Skeletal muscle tissue (tissue), 4 donors: ENCODE results near the gene SERTAD1. TPM values are rescaled to one million over a fixed set of nuclear protein-coding genes. Genes with fewer than 3 reads are reported as not detected.

ENCODE experiments used
- H3K27ac ChIP-seq: one replicate; pipeline ENCODE4 v1.7.0; 2013; ENCODE audit warnings: mild to moderate bottlenecking, low read depth, low read length, inconsistent platforms
- H3K27me3 ChIP-seq, 3 donors: one replicate each; pipeline ENCODE4 v1.7.0; 2013; ENCODE audit warnings: low read length in 3 of 3; ENCODE audit not compliant: control insufficient read depth in 3 of 3, insufficient read depth in 3 of 3
- H3K36me3 ChIP-seq, 3 donors: one replicate each; pipeline ENCODE4 v1.7.0; 2013; ENCODE audit warnings: low read length in 3 of 3; ENCODE audit not compliant: control insufficient read depth in 3 of 3, insufficient read depth in 3 of 3
- H3K4me1 ChIP-seq, 3 donors: one replicate each; pipeline ENCODE4 v1.7.0; 2013; ENCODE audit warnings: low read length in 3 of 3, mild to moderate bottlenecking in 3 of 3; ENCODE audit not compliant: control insufficient read depth in 3 of 3, insufficient read depth in 3 of 3
- H3K4me3 ChIP-seq, 3 donors: one replicate each; pipeline ENCODE4 v1.7.0; 2013; ENCODE audit warnings: low read length in 3 of 3
- H3K9ac ChIP-seq, 3 donors: one replicate each; pipeline ENCODE4 v1.7.0; 2013; ENCODE audit warnings: low read length in 3 of 3, mild to moderate bottlenecking in 3 of 3, moderate library complexity in 2 of 3, low read depth in 1 of 3
- H3K9me3 ChIP-seq, 3 donors: one replicate each; pipeline ENCODE4 v1.7.0; 2013; ENCODE audit warnings: low read length in 3 of 3; ENCODE audit not compliant: control insufficient read depth in 3 of 3
- total RNA-seq: library from RNA; depleted of rRNA; stranded (reverse); fragments of >200 nt; gene quantifications from one replicate; pipeline ENCODE4 v1.2.3, GENCODE V29; 2014
- donor health status: Osteomylitis.

The SERTAD1 gene
- 19.8 TPM for total RNA-seq

- Histone ChIP-seq H3K4me1 (peaks cover 24 to 34% (median 30%) of the 10 kb centered on the region in 3 donors), H3K9me3 (no peaks in the 10 kb centered on the region), H3K4me3 (peak within 1 kb of the TSS; percentile 78 to 95 (median 91)), H3K27ac (peak within 1 kb of the TSS; percentile 99), H3K9ac (peak within 1 kb of the TSS; percentile 93 to 94 (median 94)), H3K27me3 (no peaks in the 10 kb centered on the region), H3K36me3 (peaks cover 11 to 13% (median 11%) of the 10 kb centered on the region in 3 donors)
These were observed at the start of gene SERTAD1 for GRCh38 chr19:40425450-40426287. TSS of gene SERTAD1 (minus strand) at chr19:40425992. CDS start at chr19:40423546, 2,446 bp downstream.

GRCh38 chr19:40474737-40475136 lies 48.9 kb upstream of the SERTAD1 start:
- no peaks in the 10 kb centered on the region for H3K27me3 ChIP-seq
- H3K9me3 ChIP-seq: no peaks in the 10 kb centered on the region
- H3K9ac ChIP-seq: no peak overlapping the region
- H3K4me3 ChIP-seq: no peak overlapping the region
- peaks cover 0 to 3% (median 0%) of the 10 kb centered on the region in 3 donors for H3K36me3 ChIP-seq
- H3K4me1 ChIP-seq: no peaks in the 10 kb centered on the region
- no peak overlapping the region for H3K27ac ChIP-seq

- H3K36me3 ChIP-seq: peaks cover 0 to 1% (median 0%) of the 10 kb centered on the region in 3 donors
- no peak overlapping the region for H3K4me3 ChIP-seq
- H3K4me1 ChIP-seq: peaks cover 0 to 3% (median 0%) of the 10 kb centered on the region in 3 donors
- H3K27ac ChIP-seq: no peak overlapping the region
- H3K27me3 ChIP-seq: no peaks in the 10 kb centered on the region
- H3K9ac ChIP-seq: no peak overlapping the region
- H3K9me3 ChIP-seq: no peaks in the 10 kb centered on the region
These were observed 46.7 kb upstream of the SERTAD1 start for GRCh38 chr19:40472516-40472915.

- H3K4me3 ChIP-seq: no peak overlapping the region
- peaks cover 7 to 13% (median 10%) of the 10 kb centered on the region in 3 donors for H3K4me1 ChIP-seq
- H3K27me3 ChIP-seq: no peaks in the 10 kb centered on the region
- no peaks in the 10 kb centered on the region for H3K9me3 ChIP-seq
- no peaks in the 10 kb centered on the region for H3K36me3 ChIP-seq
- H3K9ac ChIP-seq: no peak overlapping the region
- H3K27ac ChIP-seq: no peak overlapping the region
These were observed 45.3 kb upstream of the SERTAD1 start for GRCh38 chr19:40471111-40471510.

- no peaks in the 10 kb centered on the region for H3K36me3 ChIP-seq
- peaks cover 24 to 27% (median 25%) of the 10 kb centered on the region in 3 donors for H3K4me1 ChIP-seq
- no peaks in the 10 kb centered on the region for H3K27me3 ChIP-seq
- no peak overlapping the region for H3K9ac ChIP-seq
- no peak overlapping the region for H3K27ac ChIP-seq
- H3K4me3 ChIP-seq: no peak overlapping the region
- no peaks in the 10 kb centered on the region for H3K9me3 ChIP-seq
These were observed 43.2 kb upstream of the SERTAD1 start for GRCh38 chr19:40469011-40469410.

- Histone ChIP-seq H3K9me3 (no peaks in the 10 kb centered on the region), H3K36me3 (no peaks in the 10 kb centered on the region), H3K4me3 (peak within 1 kb of the TSS; percentile 92 to 94 (median 92)), H3K9ac (peak within 1 kb of the TSS; percentile 75 to 92 (median 81)), H3K27ac (peak within 1 kb of the TSS; percentile 95), H3K27me3 (no peaks in the 10 kb centered on the region), H3K4me1 (peaks cover 25 to 27% (median 25%) of the 10 kb centered on the region in 3 donors)
These were observed 41.4 kb upstream of the SERTAD1 start, which contains the start of gene SPTBN4 for GRCh38 chr19:40466985-40467734. TSS of gene SPTBN4 (plus strand) at chr19:40467001. CDS start at chr19:40472622, 5,621 bp downstream.

- H3K4me3 ChIP-seq: peak overlapping the region; percentile 92 to 94 (median 92)
- H3K9ac ChIP-seq: peak overlapping the region; percentile 75 to 92 (median 81)
- peaks cover 25 to 28% (median 27%) of the 10 kb centered on the region in 3 donors for H3K4me1 ChIP-seq
- H3K27ac ChIP-seq: peak overlapping the region; percentile 95
- H3K36me3 ChIP-seq: peaks cover 0 to 4% (median 2%) of the 10 kb centered on the region in 3 donors
- H3K9me3 ChIP-seq: no peaks in the 10 kb centered on the region
- no peaks in the 10 kb centered on the region for H3K27me3 ChIP-seq
These were observed 40.6 kb upstream of the SERTAD1 start for GRCh38 chr19:40466219-40466984.

- peak within 1 kb of the TSS; percentile 86 to 92 (median 86) for H3K9ac ChIP-seq
- peak within 1 kb of the TSS; percentile 92 to 94 (median 92) for H3K4me3 ChIP-seq
- H3K4me1 ChIP-seq: peaks cover 25 to 31% (median 27%) of the 10 kb centered on the region in 3 donors
- H3K36me3 ChIP-seq: peaks cover 0 to 4% (median 2%) of the 10 kb centered on the region in 3 donors
- H3K9me3 ChIP-seq: no peaks in the 10 kb centered on the region
- H3K27ac ChIP-seq: peak within 1 kb of the TSS; percentile 95
- H3K27me3 ChIP-seq: no peaks in the 10 kb centered on the region
These were observed 39.9 kb upstream of the SERTAD1 start, which contains the start of gene BLVRB for GRCh38 chr19:40465557-40466218. TSS of gene BLVRB (minus strand) at chr19:40465745. CDS start at chr19:40465688, 57 bp downstream.
